HG03460 (cell line): Measurements from ENCODE around the gene STX17.
"Not testable (repeated sequence)": the region's sequence is repeated elsewhere in the genome, so short reads cannot be mapped to it uniquely, and the experiment has no call there.

ENCODE experiments used
- ATAC-seq: cut with Tn5 transposase; IDR thresholded peaks from one replicate; pipeline ENCODE4 v1.9.1; 2021; ENCODE audit not compliant: unreplicated experiment

STX17 gene

GRCh38 chr9:99966716-99967115 is 60.3 kb downstream of the STX17 start:
- ATAC-seq, result no peak

- no peak for ATAC-seq
Observed at GRCh38 chr9:99967457-99967856, 61.0 kb downstream of the STX17 start.

GRCh38 chr9:99970481-99970880 is 64.0 kb downstream of the STX17 start:
- no peak for ATAC-seq

GRCh38 chr9:99971410-99971809 is 65.0 kb downstream of the STX17 start:
- ATAC-seq, result no peak

GRCh38 chr9:99973455-99973854 is 67.0 kb downstream of the STX17 start:
- ATAC-seq, result no peak

GRCh38 chr9:99977033-99977792 is 70.8 kb downstream of the STX17 start:
- ATAC-seq, result no peak

- ATAC-seq, result no peak
Observed at GRCh38 chr9:99978221-99978620, 71.8 kb downstream of the STX17 start.

- ATAC-seq, result no peak
Observed at GRCh38 chr9:99980598-99980997, 74.1 kb downstream of the STX17 start.

- no peak for ATAC-seq
Observed at GRCh38 chr9:99986642-99987041, 80.2 kb downstream of the STX17 start.

GRCh38 chr9:99990508-99990907 is 84.1 kb downstream of the STX17 start:
- not testable (repeated sequence) for ATAC-seq

GRCh38 chr9:99998266-99998665 is 91.8 kb downstream of the STX17 start:
- no peak for ATAC-seq

- no peak for ATAC-seq
Observed at GRCh38 chr9:99998866-99999265, 92.4 kb downstream of the STX17 start.

GRCh38 chr9:99999797-100000196 is 93.3 kb downstream of the STX17 start:
- ATAC-seq, result no peak

- no peak for ATAC-seq
Observed at GRCh38 chr9:100011062-100011681, 104.7 kb downstream of the STX17 start.

GRCh38 chr9:100012279-100012678 is 105.8 kb downstream of the STX17 start:
- no peak for ATAC-seq

GRCh38 chr9:100013573-100013972 is 107.1 kb downstream of the STX17 start:
- ATAC-seq, result no peak

GRCh38 chr9:100014846-100015245 is 108.4 kb downstream of the STX17 start:
- no peak for ATAC-seq

- ATAC-seq, result no peak
Observed at GRCh38 chr9:100019541-100019940, 113.1 kb downstream of the STX17 start.
